NCI-H1417 treated with DMSO at 0.1 percent for 48 hours (cell line): Measurements from ENCODE around the gene FKBP5.

Experiments used
- DNase-seq: peaks from one replicate; lab custom pipeline; 2025; lab: John Stamatoyannopoulos, UW

FKBP5 gene

GRCh38 chr6:35662999-35663398 lies 25.7 kb downstream of the FKBP5 start:
- DNase-seq, result no peak

GRCh38 chr6:35654883-35655282 lies 33.8 kb downstream of the FKBP5 start:
- no peak for DNase-seq

- no peak for DNase-seq
These were observed 37.5 kb downstream of the FKBP5 start for GRCh38 chr6:35651244-35651643.

GRCh38 chr6:35650015-35650414 lies 38.7 kb downstream of the FKBP5 start:
- no peak for DNase-seq

- DNase-seq, result no peak
These were observed 40.5 kb downstream of the FKBP5 start for GRCh38 chr6:35648203-35648602.

GRCh38 chr6:35647400-35647799 lies 41.3 kb downstream of the FKBP5 start:
- no peak for DNase-seq

- DNase-seq, result no peak
These were observed 45.6 kb downstream of the FKBP5 start for GRCh38 chr6:35643162-35643535.

- no peak for DNase-seq
These were observed 46.1 kb downstream of the FKBP5 start for GRCh38 chr6:35642471-35643161.

- no peak for DNase-seq
These were observed 48.6 kb downstream of the FKBP5 start for GRCh38 chr6:35640017-35640664.

- no peak for DNase-seq
These were observed 50.0 kb downstream of the FKBP5 start for GRCh38 chr6:35638679-35639078.

- no peak for DNase-seq
These were observed 50.8 kb downstream of the FKBP5 start for GRCh38 chr6:35637911-35638310.

- DNase-seq, result no peak
These were observed 52.8 kb downstream of the FKBP5 start for GRCh38 chr6:35635601-35636597.

- no peak for DNase-seq
These were observed 54.4 kb downstream of the FKBP5 start for GRCh38 chr6:35634316-35634715.

- no peak for DNase-seq
These were observed 55.1 kb downstream of the FKBP5 start for GRCh38 chr6:35633579-35634089.

- DNase-seq, result no peak
These were observed 58.8 kb downstream of the FKBP5 start for GRCh38 chr6:35629876-35630378.

- DNase-seq, result no peak
These were observed 62.3 kb downstream of the FKBP5 start for GRCh38 chr6:35626401-35626800.

- no peak for DNase-seq
These were observed 64.2 kb downstream of the FKBP5 start for GRCh38 chr6:35624341-35625070.

GRCh38 chr6:35622283-35622682 lies 66.4 kb downstream of the FKBP5 start:
- no peak for DNase-seq

GRCh38 chr6:35620706-35621105 lies 68.0 kb downstream of the FKBP5 start:
- no peak for DNase-seq

- DNase-seq, result no peak
These were observed 75.0 kb downstream of the FKBP5 start for GRCh38 chr6:35613762-35614161.

GRCh38 chr6:35611240-35611639 lies 77.5 kb downstream of the FKBP5 start:
- DNase-seq, result no peak

- no peak for DNase-seq
These were observed 77.9 kb downstream of the FKBP5 start for GRCh38 chr6:35610830-35611229.
